Breast epithelium (tissue), 4 donors: ENCODE data around the gene OSTN. TPM values are rescaled to one million over a fixed set of nuclear protein-coding genes. Genes with fewer than 3 reads are reported as not detected.

ENCODE experiments used
- DNase-seq, 2 donors: peaks; one replicate each; pipeline ENCODE4 v3.0.0-alpha.2; 2019; ENCODE audit warnings: low spot score in 2 of 2
- H3K27ac ChIP-seq, 2 donors: fragments of 200-600 bp; sonication (generic) in 1 of 2; one replicate each; pipeline ENCODE4 v1.5.1; 2016 to 2019; ENCODE audit warnings: mild to moderate bottlenecking in 1 of 2
- H3K27me3 ChIP-seq, 2 donors: fragments of 200-600 bp; sonication (generic) in 1 of 2; one replicate each; pipeline versions ENCODE4 v1.5.1 to v1.6.0; 2017 to 2019; ENCODE audit warnings: control low read depth in 1 of 2, mild to moderate bottlenecking in 1 of 2
- H3K36me3 ChIP-seq: fragments of 200-600 bp; one replicate; pipeline ENCODE4 v1.5.1; 2019
- H3K4me1 ChIP-seq, 2 donors: fragments of 200-600 bp; sonication (generic); one replicate each; pipeline ENCODE4 v1.5.1; 2016 to 2019; ENCODE audit warnings: control low read depth in 1 of 2
- H3K4me3 ChIP-seq, 3 donors: fragments of 200-600 bp; sonication (generic); 1 replicate in 2 of 3; 2 replicates in 1 of 3; pipeline ENCODE4 v1.5.1; 2016 to 2019; ENCODE audit warnings: mild to moderate bottlenecking in 3 of 3, moderate library complexity in 2 of 3
- H3K9me3 ChIP-seq, 2 donors: fragments of 200-600 bp; sonication (generic) in 1 of 2; one replicate each; pipeline ENCODE4 v1.5.1; 2016 to 2019; ENCODE audit warnings: control low read depth in 1 of 2
- CTCF ChIP-seq, 3 donors: fragments of 450-650 bp; IDR thresholded peaks; one replicate each; pipeline ENCODE4 v1.5.1; 2016 to 2017; ENCODE audit warnings: antibody characterized with exemption in 3 of 3, mild to moderate bottlenecking in 3 of 3, moderate library complexity in 3 of 3
- POLR2A ChIP-seq: fragments of 450-650 bp; IDR thresholded peaks from one replicate; pipeline ENCODE4 v1.6.1; 2016; ENCODE audit warnings: antibody characterized with exemption, mild to moderate bottlenecking, moderate library complexity
- POLR2AphosphoS5 ChIP-seq, 3 donors: sonication (generic); formaldehyde crosslinking; IDR thresholded peaks; one replicate each; pipeline ENCODE4 v1.6.1; 2017; ENCODE audit warnings: antibody characterized with exemption in 3 of 3
- intact Hi-C: fragments of 100-400 bp; cut with DNase I; formaldehyde crosslinking; loops from one replicate; pipeline ENCODE4 v1.15.1; 2023; ENCODE audit warnings: low total_unique reads
- total RNA-seq, 3 donors: library from RNA; depleted of rRNA; stranded (reverse); fragments of >200 nt; gene quantifications; one replicate each; pipeline ENCODE4 v1.1.0, GENCODE V29; 2016

The OSTN gene
- total RNA-seq, 3 donors from 2014 or later, result 2.5 TPM; not detected in 2

DNA sequence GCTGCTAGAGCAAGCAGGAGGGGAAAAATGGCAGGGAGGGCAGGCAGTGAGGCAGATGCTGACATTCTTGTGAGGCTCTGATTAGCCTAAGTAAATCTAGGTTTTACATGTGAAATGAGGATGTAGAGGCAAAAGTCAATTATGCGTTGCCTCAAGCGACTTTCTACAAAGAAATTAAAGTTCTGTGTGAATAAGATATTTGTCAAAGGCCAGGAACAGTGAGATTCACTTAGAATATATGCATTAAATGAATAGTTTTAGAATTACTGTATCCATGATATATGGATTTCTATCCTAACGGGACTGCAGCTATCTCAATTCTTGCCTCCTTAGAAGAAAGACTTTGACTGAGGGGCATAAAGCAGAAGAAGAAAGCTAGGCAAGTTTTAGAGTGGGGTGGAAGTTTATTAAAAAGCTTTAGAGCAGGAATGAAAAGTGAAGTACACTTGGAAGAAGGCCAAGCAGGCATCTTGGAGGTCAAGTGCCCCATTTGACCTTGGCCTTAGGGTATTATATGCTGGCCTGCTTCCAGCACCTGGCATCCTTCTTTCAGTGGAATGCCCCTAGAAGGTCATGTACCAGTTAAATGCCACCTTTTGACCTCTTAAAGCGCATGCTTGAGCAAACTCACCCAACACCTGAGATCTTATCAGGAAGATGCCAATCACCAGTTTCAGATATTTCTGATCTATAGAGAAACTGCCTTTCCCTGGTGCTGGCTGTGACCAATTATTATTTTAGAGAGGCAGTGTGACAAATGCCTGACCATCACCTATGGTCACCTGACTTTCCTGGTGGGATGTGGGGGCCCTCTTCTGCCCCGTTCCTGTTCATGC lies 38.2 kb downstream of the OSTN start:
- Histone ChIP-seq H3K27me3 (no peaks in the 10 kb centered on the region), H3K4me3 (no peak overlapping the region), H3K4me1 (no peaks in the 10 kb centered on the region), H3K9me3 (no peaks in the 10 kb centered on the region), H3K27ac (no peak overlapping the region), H3K36me3 (no peaks in the 10 kb centered on the region)
- intact Hi-C loops, result no loop called here
- no peak for DNase-seq
- TF ChIP-seq CTCF (IDR thresholded peaks at IDR 0.05), result no peak
- TF ChIP-seq POLR2AphosphoS5 (IDR thresholded peaks at IDR 0.05), result no peak
- no peak for TF ChIP-seq POLR2A

- DNase-seq, result no peak
- H3K9me3 ChIP-seq, result no peaks in the 10 kb centered on the region
- intact Hi-C loops, result no loop called here
Measured at GRCh38 chr3:191238321-191238817, 39.3 kb downstream of the OSTN start.

GRCh38 chr3:191239407-191240031 lies 40.5 kb downstream of the OSTN start:
- Histone ChIP-seq H3K9me3 (no peaks in the 10 kb centered on the region), H3K4me1 (no peaks in the 10 kb centered on the region), H3K4me3 (no peak overlapping the region), H3K27ac (no peak overlapping the region), H3K36me3 (no peaks in the 10 kb centered on the region), H3K27me3 (no peaks in the 10 kb centered on the region)
- TF ChIP-seq POLR2AphosphoS5 (IDR thresholded peaks at IDR 0.05) (no peak), POLR2A (no peak), CTCF (IDR thresholded peaks at IDR 0.05) (no peak)
- DNase-seq, result no peak
- intact Hi-C loops, result loop anchor here (10.0 kb wide), 1 partner anchor 895 kb away; no protein-coding TSS in a partner anchor

More at GRCh38 chr3:191238321-191238817, 39.3 kb downstream of the OSTN start:
- Histone ChIP-seq H3K4me1 (no peaks in the 10 kb centered on the region), H3K27me3 (no peaks in the 10 kb centered on the region), H3K27ac (no peak overlapping the region), H3K4me3 (no peak overlapping the region), H3K36me3 (no peaks in the 10 kb centered on the region)
- no peak for TF ChIP-seq POLR2A
- no peak for TF ChIP-seq POLR2AphosphoS5 (IDR thresholded peaks at IDR 0.05)
- no peak for TF ChIP-seq CTCF (IDR thresholded peaks at IDR 0.05)

- intact Hi-C loops, result loop anchor here (10.0 kb wide), 1 partner anchor 894 kb away; no protein-coding TSS in a partner anchor
- H3K4me1 ChIP-seq, result no peaks in the 10 kb centered on the region
- H3K4me3 ChIP-seq, result no peak overlapping the region
- TF ChIP-seq POLR2A (no peak), POLR2AphosphoS5 (IDR thresholded peaks at IDR 0.05) (no peak), CTCF (IDR thresholded peaks at IDR 0.05) (no peak)
- DNase-seq, result no peak
- no peaks in the 10 kb centered on the region for H3K36me3 ChIP-seq
- no peak overlapping the region for H3K27ac ChIP-seq
- H3K9me3 ChIP-seq, result no peaks in the 10 kb centered on the region
- no peaks in the 10 kb centered on the region for H3K27me3 ChIP-seq
Measured at GRCh38 chr3:191240486-191240885, 41.4 kb downstream of the OSTN start.
